Measurements from ENCODE around the gene ARMC2.

The ARMC2 gene

GRCh38 chr6:108996208-108996607 is 148.0 kb downstream of the ARMC2 start:
- no peak for DNase-seq

- DNase-seq, result no peak
These were observed 150.3 kb downstream of the ARMC2 start for GRCh38 chr6:108998485-108998884.

- no peak for DNase-seq
These were observed 151.2 kb downstream of the ARMC2 start for GRCh38 chr6:108999428-108999827.

GRCh38 chr6:109000289-109000688 is 152.1 kb downstream of the ARMC2 start:
- DNase-seq, result no peak

- no peak for DNase-seq
These were observed 153.2 kb downstream of the ARMC2 start for GRCh38 chr6:109001291-109001894.

- no peak for DNase-seq
These were observed 154.0 kb downstream of the ARMC2 start for GRCh38 chr6:109002051-109002697.

GRCh38 chr6:109002882-109003281 is 154.7 kb downstream of the ARMC2 start:
- DNase-seq, result no peak

GRCh38 chr6:109006818-109007217 is 158.6 kb downstream of the ARMC2 start:
- no peak for DNase-seq

- no peak for DNase-seq
These were observed 159.3 kb downstream of the ARMC2 start for GRCh38 chr6:109007521-109007920.

GRCh38 chr6:109008054-109008453 is 159.8 kb downstream of the ARMC2 start:
- DNase-seq, result no peak

- DNase-seq, result peak; percentile 20 to 49
These were observed 160.5 kb downstream of the ARMC2 start for GRCh38 chr6:109008537-109009235.

- peak; percentile 91 to 92 for DNase-seq
These were observed 161.2 kb downstream of the ARMC2 start for GRCh38 chr6:109009236-109009961.

GRCh38 chr6:109009962-109010704 is 161.9 kb downstream of the ARMC2 start:
- DNase-seq, result no peak

- DNase-seq, result no peak
These were observed 162.5 kb downstream of the ARMC2 start for GRCh38 chr6:109010705-109011102.

- no peak for DNase-seq
These were observed 165.6 kb downstream of the ARMC2 start for GRCh38 chr6:109013656-109014305.

- DNase-seq, result no peak
These were observed 166.4 kb downstream of the ARMC2 start for GRCh38 chr6:109014606-109015005.

GRCh38 chr6:109015176-109015575 is 167.0 kb downstream of the ARMC2 start:
- no peak for DNase-seq

GRCh38 chr6:109019911-109020310 is 171.7 kb downstream of the ARMC2 start:
- peak in 1 of 2 donors; percentile 78 for DNase-seq

GRCh38 chr6:109021870-109022269 is 173.6 kb downstream of the ARMC2 start:
- no peak for DNase-seq

GRCh38 chr6:109023356-109023925 is 175.2 kb downstream of the ARMC2 start:
- no peak for DNase-seq
